Amniotic epithelial cell (primary cell): Measurements from ENCODE around the gene ANAPC5.
"Not testable (repeated sequence)": the region's sequence is repeated elsewhere in the genome, so short reads cannot be mapped to it uniquely, and the experiment has no call there.

Source experiments
- DNase-seq: peaks from one replicate; pipeline ENCODE4 v3.0.0-alpha.2; 2010; ENCODE audit warnings: low read depth

ANAPC5 gene, protein sequence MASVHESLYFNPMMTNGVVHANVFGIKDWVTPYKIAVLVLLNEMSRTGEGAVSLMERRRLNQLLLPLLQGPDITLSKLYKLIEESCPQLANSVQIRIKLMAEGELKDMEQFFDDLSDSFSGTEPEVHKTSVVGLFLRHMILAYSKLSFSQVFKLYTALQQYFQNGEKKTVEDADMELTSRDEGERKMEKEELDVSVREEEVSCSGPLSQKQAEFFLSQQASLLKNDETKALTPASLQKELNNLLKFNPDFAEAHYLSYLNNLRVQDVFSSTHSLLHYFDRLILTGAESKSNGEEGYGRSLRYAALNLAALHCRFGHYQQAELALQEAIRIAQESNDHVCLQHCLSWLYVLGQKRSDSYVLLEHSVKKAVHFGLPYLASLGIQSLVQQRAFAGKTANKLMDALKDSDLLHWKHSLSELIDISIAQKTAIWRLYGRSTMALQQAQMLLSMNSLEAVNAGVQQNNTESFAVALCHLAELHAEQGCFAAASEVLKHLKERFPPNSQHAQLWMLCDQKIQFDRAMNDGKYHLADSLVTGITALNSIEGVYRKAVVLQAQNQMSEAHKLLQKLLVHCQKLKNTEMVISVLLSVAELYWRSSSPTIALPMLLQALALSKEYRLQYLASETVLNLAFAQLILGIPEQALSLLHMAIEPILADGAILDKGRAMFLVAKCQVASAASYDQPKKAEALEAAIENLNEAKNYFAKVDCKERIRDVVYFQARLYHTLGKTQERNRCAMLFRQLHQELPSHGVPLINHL

DNA sequence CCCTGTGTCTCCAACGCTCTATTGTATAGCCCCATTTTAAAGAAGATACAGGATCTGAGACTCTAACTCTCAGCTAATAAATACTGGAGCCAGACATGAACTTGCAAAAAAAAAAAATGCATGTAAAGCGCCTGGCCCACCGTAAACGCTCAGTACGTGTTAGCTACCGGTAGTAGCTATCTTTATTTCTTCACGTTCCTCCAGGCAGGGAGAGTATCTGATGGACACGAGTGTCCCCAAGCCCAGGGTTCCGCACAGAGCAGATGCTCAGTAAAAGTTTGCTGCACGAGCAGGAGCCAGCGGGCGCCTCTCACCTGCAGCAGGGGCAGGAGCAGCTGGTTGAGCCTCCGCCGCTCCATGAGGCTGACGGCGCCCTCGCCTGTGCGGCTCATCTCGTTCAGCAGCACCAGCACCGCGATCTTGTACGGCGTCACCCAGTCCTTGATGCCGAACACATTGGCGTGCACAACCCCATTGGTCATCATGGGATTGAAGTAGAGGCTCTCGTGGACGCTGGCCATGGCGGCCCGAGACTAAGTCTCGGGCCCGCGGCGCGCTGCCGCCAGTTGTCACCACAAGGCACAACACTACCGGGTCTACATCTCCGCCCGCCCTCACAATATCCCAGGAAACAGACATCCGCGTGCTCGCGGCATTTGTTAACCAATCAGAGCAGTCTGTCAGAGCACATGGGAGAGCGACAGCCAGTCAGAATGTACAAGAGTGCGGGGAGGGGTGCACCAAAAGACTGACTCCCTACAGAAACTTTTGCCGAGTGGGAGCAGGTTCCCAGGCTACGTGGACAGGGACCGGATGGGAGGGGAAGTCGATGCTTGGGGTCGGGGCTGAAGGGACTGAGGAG, at the start of gene ANAPC5:
Gene ANAPC5 (minus strand): TSS at position 592 of the 862 bp plus-strand sequence. CDS start 71 bp downstream, at position 521.
- peak; percentile 99 for DNase-seq

- DNase-seq = peak; percentile 46
These were observed 48.3 kb upstream of the ANAPC5 start for GRCh38 chr12:121400332-121401139.

DNA sequence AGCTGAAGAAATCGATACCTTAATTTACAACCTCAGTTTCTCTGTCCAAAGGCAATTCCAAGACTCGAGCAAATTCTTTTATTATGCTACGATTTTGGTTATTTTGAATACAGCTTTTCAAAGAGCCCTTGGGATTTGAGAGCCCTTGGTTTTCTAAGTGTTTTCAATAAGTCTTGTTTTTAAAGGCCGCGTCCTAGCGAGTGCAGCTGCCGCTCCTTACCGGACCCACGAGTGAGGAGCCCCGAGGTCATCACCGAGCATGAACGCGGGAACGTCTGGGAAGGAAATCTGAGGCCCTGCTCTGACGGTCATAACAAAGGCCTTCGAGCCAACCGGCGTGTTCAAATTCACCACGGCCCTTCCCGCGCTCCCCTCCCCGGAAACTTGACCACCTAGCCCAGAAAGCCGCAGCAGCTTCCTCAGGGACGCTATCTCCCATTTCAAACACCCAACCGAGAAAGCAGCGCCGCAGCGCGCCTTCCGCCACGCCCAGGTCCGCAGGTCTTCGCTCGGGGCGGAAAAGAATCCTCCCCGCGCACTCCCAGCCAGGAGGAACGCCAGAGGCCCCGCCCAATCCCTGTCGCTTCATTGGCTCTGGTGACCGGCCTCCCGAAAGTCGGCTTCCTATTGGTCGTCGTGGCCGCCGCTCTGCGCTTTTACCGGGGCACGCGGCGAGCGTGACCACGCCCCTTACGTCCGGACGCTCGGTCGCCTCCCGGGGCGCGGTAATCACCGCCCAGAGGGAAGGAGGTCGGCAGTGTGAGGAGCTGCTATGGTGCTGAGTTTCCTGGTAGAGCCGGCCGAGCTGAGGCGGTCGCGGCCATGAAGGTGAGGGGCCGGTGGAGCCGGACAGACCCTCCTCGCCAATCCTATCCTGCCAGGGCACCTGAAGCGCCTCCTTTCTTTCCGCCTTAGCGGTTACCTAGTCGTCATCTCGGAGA, 47.5 kb upstream of the ANAPC5 start, which contains the start of gene RNF34:
Gene RNF34 (plus strand): TSS at position 728 of the 941 bp plus-strand sequence. CDS start 95 bp downstream, at position 823.
- peak; percentile 97 for DNase-seq

DNA sequence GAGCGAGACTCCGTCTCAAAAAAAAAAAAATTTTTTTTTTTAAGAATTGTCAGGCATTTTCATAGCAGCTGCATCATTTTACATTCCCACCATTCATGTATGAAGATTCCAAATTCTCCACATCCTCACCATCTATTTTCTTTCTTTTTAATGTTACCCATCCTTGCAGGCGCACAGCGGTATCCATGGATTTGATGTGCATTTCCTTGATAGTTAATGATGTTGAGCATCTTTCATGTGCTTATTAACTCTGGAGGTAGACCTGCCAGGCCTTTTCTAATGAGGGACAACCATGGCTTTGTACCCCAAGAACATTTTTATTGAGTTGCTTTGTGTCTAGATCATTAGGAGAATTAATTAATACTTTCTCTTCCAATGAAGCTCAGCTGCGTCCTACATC, 46.1 kb upstream of the ANAPC5 start:
- DNase-seq = no peak

- no peak for DNase-seq
These were observed 45.3 kb upstream of the ANAPC5 start for GRCh38 chr12:121397521-121397920.

- DNase-seq = no peak
These were observed 40.1 kb upstream of the ANAPC5 start for GRCh38 chr12:121392325-121392716.

- peak; percentile 79 for DNase-seq
These were observed 39.6 kb upstream of the ANAPC5 start for GRCh38 chr12:121391619-121392324.

DNA sequence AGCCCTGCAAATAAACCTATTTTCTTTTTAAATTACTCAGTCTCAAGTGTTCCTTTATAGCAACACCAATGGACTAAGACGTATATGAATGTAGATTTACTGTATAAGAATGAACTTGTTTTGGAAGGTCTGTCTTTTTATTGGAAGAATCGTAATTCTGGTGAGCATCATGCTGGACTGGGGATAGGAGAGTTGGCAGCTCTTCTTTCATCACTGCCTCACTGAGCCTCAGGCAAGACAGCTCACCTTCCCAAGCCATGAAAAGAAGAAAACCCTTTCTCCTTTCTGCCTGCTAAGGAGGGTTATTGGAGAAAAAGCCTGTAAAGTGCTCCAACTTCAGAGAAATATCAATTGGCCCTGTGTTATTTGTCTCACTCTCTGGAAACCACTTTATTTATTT, 38.6 kb upstream of the ANAPC5 start:
- DNase-seq = no peak

GRCh38 chr12:121388421-121388981, 36.3 kb upstream of the ANAPC5 start:
- DNase-seq = peak; percentile 66

DNA sequence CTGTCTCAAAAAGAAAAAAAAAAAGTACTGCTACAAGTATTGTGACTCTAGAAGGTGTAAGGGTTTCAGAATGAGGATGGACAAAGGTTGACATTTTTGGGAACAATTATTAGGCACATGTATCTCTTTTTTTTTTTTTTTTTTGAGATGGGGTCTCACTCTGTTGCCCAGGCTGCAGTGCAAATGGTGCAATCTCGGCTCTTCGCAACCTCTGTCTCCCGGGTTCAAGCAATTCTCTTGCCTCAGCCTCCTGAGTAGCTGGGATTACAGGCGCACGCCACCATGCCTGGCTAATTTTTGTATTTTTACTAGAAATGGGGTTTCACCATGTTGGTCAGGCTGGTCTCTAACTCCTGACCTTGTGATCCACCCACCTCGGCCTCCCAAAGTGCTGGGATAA, 32.7 kb upstream of the ANAPC5 start:
- not testable (repeated sequence) for DNase-seq

DNA sequence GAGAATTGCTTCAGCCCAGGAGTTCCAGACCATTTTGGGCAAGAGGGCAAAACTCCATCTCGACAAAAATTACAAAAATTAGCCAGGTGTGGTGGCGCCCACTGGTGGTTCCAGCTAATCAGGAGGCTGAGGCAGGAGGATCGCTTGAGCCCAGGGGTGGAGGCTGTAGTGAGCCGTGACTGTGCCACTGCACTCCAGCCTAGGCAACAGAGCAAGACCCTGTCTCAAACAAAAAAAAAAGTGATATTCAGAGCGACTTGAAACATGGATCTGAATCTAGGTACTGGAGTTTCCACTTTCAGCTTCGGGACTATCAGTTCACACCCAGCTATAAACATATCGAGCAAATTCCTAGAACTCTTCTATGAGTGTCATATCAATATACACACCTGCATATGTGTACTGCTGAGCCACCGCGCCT, 31.4 kb upstream of the ANAPC5 start:
- DNase-seq = no peak

DNA sequence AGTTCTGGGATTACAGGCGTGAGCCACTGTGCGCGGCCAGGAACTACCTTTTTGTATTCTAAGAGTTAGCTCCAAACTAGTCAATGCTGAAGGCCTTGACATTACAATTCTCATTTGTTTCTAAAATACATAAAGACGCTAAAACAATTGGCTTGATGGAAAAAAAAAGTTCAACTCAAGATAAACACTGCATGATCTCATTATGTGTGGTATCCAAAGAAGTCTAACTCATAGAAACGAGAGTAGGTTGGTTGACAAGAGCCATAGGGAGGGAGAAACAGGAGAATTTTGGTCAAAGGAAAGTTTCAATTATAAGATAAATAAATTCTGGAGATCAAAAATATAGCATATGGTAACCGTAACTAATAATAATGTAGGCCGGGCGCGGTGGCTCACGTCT, 27.7 kb upstream of the ANAPC5 start:
- DNase-seq = no peak

DNA sequence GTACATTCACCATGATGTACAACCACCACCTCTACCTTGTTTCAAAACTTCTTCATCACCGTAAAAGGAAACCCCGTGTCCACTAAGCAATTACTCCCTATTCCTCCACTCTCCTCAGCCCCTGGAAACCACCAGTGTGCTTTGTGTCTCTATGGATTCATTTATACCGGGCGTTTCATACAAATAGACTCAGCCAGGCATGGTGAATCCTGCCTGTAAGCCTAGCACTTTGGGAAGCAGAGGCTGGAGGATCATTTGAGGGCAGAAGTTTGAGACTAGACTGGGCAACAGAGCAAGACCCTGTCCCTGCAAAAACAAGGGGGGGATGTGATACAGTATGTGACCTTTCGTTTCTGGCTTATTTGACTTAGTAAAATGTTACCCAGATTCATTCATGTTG, 26.5 kb upstream of the ANAPC5 start:
- no peak for DNase-seq

DNA sequence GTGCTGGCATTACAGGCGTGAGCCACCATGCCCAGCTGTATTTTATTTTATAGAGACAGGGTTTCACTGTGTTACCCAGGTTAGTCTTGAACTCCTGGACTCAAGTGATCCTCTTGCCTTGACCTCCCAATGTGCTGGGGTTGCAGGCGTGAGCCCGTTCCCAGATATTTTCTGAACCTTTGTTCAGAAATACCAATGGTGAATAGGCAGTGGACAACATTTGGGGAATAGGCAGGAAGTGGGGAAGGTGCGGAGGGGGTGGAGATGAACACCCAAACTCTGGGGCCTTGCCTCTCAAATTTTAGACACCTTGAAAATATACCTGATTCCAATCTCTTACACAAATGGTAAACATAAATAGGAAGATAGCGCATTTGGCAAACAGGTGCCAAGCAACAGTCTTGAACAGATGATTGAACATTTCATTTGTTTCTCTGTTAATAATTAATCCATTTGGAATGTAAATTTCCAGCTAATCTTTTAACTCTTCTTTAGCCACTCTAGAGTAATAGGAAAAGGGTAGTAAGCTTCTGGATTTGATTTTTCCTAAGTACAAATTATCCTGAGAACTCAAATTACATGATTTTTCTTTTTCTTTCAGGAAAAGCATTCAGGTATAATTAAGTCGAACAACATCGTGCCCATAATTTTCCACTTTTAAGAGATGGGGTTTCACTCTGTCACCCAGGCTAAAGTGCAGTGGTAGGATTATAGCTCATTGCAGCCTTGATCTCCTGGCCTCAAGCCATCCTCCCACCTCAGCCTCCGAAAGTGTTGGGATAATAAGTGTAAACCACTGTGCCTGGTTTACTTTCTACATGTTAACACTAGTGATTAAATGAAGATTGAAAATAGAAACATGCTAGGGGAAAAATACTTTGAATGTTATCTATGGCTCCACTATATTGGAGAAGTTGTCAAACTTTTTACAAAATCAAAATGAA, 24.8 kb upstream of the ANAPC5 start:
- no peak for DNase-seq

DNA sequence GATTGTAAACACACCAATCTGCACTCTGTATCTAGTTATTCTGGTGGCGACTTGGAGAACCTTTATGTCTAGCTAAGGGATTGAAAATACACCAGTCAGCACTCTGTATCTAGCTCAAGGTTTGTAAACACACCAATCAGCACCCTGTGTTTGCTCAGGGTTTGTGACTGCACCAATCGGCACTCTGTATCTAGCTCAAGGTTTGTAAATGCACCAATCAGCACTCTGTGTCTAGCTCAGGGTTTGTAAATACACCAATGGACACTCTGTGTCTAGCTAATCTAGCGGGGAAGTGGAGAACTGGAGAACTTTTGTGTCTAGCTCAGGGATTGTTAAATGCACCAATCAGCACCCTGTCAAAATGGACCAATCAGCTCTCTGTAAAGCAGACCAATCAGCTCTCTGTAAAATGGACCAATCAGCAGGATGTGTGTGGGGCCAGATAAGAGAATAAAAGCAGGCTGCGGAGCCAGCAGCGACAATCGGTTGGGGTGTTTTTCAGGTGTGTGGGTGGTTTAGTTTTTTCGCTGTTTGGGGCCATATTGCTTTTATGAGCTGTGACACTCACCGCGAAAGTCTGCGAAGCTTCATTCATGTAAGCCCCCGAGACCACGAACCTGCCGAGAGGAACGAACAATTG, 22.9 kb upstream of the ANAPC5 start:
- DNase-seq = not testable (repeated sequence)

- not testable (repeated sequence) for DNase-seq
These were observed 22.1 kb upstream of the ANAPC5 start for GRCh38 chr12:121374336-121374735.

GRCh38 chr12:121373755-121374154, 21.5 kb upstream of the ANAPC5 start:
- no peak for DNase-seq
